A549 treated with AZD9567 at 1 μM for 4 hours (cell line): ENCODE measurements around the gene IMPDH2. TPM values are rescaled to one million over a fixed set of nuclear protein-coding genes. Genes with fewer than 3 reads are reported as not detected.

ENCODE experiments used
- total RNA-seq: library from RNA; stranded (reverse); fragments of 200-300 nt; extraction: Qiagen RNA extraction; gene quantifications from 5 replicates; pipeline ENCODE4 v1.2.3, GENCODE V29; 2022; ENCODE audit not compliant: insufficient read depth

Gene IMPDH2
- 128 to 175 TPM (median 165 TPM) in 5 replicates for total RNA-seq

GRCh38 chr3:49028673-49029562 lies at the start of gene IMPDH2:
Gene IMPDH2, minus strand, starts transcription at chr3:49029398. Its CDS starts 48 bp downstream, at chr3:49029350.

GRCh38 chr3:49021813-49022687 lies 7.1 kb downstream of the IMPDH2 start, which contains the start of gene NDUFAF3:
Gene NDUFAF3, plus strand, starts transcription at chr3:49022121. Its CDS starts 24 bp downstream, at chr3:49022145.

GRCh38 chr3:49017971-49018706 lies 11.1 kb downstream of the IMPDH2 start, which contains the start of gene DALRD3:
Gene DALRD3, minus strand, starts transcription at chr3:49018580. Its CDS starts 16 bp downstream, at chr3:49018564.

GRCh38 chr3:49007068-49007770 lies 22.0 kb downstream of the IMPDH2 start, which contains the start of gene WDR6:
Gene WDR6, plus strand, starts transcription at chr3:49007391. Its CDS starts 41 bp downstream, at chr3:49007432.

GRCh38 chr3:48989796-48990635 lies 39.2 kb downstream of the IMPDH2 start, which contains the start of gene P4HTM:
Gene P4HTM, plus strand, starts transcription at chr3:48990241. Its CDS starts 16 bp downstream, at chr3:48990257.

Other genes with a start within 250 kb of the IMPDH2 start
- gene PRKAR2A, start 181.5 kb downstream of the IMPDH2 start, total RNA-seq: 15.5 to 19.1 TPM (median 18.8 TPM) in 5 replicates
- 5.8 to 10.4 TPM (median 9.5 TPM) in 5 replicates for gene SLC25A20, start 130.5 kb downstream of the IMPDH2 start, total RNA-seq
- 51.8 to 67.0 TPM (median 55.1 TPM) in 5 replicates for gene ARIH2, start 110.6 kb downstream of the IMPDH2 start, total RNA-seq
- 17.1 to 20.0 TPM (median 18.3 TPM) in 5 replicates for gene P4HTM, start 39.2 kb downstream of the IMPDH2 start, total RNA-seq
- 62.9 to 82.1 TPM (median 77.8 TPM) in 5 replicates for gene WDR6, start 22.0 kb downstream of the IMPDH2 start, total RNA-seq
- 19.8 to 26.3 TPM (median 26.0 TPM) in 5 replicates for gene DALRD3, start 10.8 kb downstream of the IMPDH2 start, total RNA-seq
- 64.2 to 93.5 TPM (median 87.1 TPM) in 5 replicates for gene NDUFAF3, start 7.3 kb downstream of the IMPDH2 start, total RNA-seq
- 35.3 to 40.4 TPM (median 38.3 TPM) in 5 replicates for gene QRICH1, start 64.7 kb upstream of the IMPDH2 start, total RNA-seq
- gene QARS1, start 75.4 kb upstream of the IMPDH2 start, total RNA-seq: 138 to 189 TPM (median 143 TPM) in 5 replicates
- 23.0 to 26.1 TPM (median 24.1 TPM) in 5 replicates for gene USP19, start 91.4 kb upstream of the IMPDH2 start, total RNA-seq
- gene LAMB2, start 103.7 kb upstream of the IMPDH2 start, total RNA-seq: 98.2 to 133 TPM (median 104 TPM) in 5 replicates
- gene CCDC71, start 136.9 kb upstream of the IMPDH2 start, total RNA-seq: 13.6 to 16.8 TPM (median 15.9 TPM) in 5 replicates
- 4.2 to 7.4 TPM (median 4.6 TPM) in 5 replicates for gene KLHDC8B, start 142.2 kb upstream of the IMPDH2 start, total RNA-seq
- gene C3orf62, start 247.8 kb upstream of the IMPDH2 start, total RNA-seq: 1.7 to 3.0 TPM (median 1.9 TPM) in 5 replicates